Measurements from ENCODE around the gene DNAI1.

GRCh38 chr9:34457266-34458012 is 1.2 kb upstream of the DNAI1 start:
- TF ChIP-seq GATA3 (IDR thresholded peaks at IDR 0.05; ENCODE audit: low read depth, low read length) (no peak), GATA2 (IDR thresholded peaks at IDR 0.05; ENCODE audit: low read depth, low read length) (no peak)
